ENCODE measurements around the gene SEMA4A.
A peak's percentile ranks its signal among the peaks of the same experiment; 100 is the strongest.
"Not testable (repeated sequence)": the region's sequence is repeated elsewhere in the genome, so short reads cannot be mapped to it uniquely, and the experiment has no call there.

SEMA4A gene

DNA sequence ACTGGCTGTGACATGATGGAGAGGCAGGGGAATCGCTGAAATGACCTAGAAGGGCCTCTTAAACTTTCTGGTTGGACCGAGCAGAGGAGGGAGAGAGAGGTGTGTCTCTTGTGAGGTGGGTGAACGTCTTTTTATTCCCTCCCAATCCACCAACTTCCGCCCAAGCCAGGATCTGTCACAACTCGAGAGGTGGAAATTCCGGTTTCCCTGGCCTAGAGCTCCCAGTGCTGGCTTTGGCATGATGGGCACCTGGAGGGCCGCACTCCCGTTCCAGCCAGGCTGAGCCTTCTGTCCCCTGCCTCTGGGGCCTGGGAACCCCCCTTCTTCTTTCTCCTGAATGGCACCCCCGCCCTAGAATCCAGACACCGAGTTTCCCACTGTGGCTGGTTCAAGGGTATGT, at the start of gene SEMA4A:
SEMA4A (plus strand) TSS at position 224 of the 400 bp plus-strand sequence. CDS start 994 bp downstream, outside the sequence.
- no peak for DNase-seq (ENCODE audit: low read depth)

DNA sequence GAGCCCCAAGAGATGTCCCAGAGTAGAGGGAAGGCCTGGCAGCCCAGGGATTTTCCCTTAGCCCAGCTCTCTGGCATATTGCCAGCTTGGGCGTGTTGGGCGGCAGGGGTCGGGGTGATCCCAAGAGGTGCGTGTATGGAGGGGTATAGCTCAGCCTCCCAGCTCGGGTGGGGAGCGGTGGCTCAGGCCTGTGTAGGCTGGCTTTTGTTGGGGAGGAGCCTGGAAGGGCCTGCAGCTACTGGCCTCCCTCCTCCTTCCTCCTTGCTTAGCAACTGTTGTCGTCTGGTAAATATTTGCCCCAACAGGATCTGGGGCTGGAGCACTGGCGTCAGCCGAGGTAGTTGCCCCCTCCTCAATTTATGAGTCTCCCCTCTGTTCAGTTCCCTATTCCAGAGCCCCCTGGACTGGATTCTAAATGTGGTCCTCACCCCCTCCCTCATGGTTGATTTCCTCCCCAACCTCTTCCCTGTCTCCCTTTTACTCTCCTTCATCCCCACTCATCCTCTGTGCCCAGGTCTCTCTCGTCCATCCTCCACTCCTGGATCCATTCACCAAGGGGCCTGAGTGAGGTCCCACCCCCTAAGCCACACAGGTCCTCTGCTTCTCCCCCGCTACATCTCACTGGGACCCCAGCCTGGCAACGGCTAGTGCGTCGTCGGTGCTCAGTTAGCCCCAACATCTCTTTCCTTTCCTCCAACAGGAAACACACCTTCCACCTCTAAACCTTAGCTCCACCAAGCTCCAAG, 49.1 kb upstream of the SEMA4A start:
- peak; percentile 91 for DNase-seq (ENCODE audit: low read depth)

GRCh38 chr1:156104861-156105832, 48.2 kb upstream of the SEMA4A start:
- DNase-seq (ENCODE audit: low read depth) = peak; percentile 78

- peak; percentile 75 for DNase-seq (ENCODE audit: low read depth)
Measured at GRCh38 chr1:156106624-156107488, 46.5 kb upstream of the SEMA4A start.

- DNase-seq (ENCODE audit: low read depth) = no peak
Measured at GRCh38 chr1:156108057-156108456, 45.3 kb upstream of the SEMA4A start.

DNA sequence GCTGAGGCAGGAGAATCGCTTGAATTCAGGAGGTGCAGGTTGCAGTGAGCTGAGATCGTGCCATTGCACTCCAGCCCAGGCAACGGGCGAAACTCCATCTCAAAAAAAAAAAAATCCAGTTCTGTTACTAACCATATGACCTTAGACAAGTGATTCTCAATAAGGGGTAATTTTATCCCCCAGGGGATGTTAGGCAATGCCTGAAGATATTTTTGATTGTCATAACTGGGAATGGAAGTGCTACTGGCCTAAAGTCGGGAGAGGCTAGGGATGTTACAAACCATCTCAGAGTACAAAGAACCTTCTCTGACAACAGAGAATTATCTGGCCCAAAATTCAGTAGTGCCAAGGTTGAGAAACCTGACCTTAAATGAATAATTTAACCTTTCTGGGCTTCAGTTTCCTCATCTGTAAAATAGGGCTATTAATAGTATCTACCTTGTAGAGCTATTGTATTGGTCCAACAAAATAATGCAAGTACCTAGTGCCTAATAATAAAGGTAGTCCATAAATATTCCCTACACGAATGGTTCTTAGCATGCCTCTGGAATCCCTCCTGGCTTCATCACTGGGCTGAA, 44.6 kb upstream of the SEMA4A start:
- no peak for DNase-seq (ENCODE audit: low read depth)

GRCh38 chr1:156110252-156110651, 43.1 kb upstream of the SEMA4A start:
- no peak for DNase-seq (ENCODE audit: low read depth)

DNA sequence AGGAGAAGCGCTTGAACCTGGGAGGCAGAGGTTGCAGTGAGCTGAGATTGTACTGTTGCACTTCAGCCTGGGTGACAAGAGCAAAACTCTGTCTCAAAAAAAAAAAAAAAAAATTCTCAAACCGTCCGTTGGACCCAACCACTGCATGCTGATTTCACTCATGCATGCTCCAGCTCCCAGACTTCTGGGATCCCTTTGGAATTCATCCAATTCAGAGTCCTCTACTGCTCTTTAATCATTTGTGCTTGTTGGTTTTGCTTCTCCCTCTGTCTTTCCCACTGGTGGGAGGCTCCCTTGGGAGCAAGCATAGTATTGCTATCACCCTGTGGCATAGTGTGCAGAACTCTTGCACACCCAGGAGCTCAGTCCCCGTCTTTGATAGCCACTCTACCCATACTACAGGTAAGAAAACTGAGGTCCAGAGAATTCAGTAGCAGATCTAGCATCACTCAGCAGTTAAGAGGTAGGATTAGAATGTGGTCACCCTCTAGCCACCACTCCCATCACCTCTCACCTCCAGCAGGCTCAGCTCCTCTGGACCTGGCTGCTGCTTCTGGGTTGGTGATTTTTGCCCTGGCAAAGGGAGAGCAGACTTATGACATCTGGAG, 41.9 kb upstream of the SEMA4A start:
- no peak for DNase-seq (ENCODE audit: low read depth)

DNA sequence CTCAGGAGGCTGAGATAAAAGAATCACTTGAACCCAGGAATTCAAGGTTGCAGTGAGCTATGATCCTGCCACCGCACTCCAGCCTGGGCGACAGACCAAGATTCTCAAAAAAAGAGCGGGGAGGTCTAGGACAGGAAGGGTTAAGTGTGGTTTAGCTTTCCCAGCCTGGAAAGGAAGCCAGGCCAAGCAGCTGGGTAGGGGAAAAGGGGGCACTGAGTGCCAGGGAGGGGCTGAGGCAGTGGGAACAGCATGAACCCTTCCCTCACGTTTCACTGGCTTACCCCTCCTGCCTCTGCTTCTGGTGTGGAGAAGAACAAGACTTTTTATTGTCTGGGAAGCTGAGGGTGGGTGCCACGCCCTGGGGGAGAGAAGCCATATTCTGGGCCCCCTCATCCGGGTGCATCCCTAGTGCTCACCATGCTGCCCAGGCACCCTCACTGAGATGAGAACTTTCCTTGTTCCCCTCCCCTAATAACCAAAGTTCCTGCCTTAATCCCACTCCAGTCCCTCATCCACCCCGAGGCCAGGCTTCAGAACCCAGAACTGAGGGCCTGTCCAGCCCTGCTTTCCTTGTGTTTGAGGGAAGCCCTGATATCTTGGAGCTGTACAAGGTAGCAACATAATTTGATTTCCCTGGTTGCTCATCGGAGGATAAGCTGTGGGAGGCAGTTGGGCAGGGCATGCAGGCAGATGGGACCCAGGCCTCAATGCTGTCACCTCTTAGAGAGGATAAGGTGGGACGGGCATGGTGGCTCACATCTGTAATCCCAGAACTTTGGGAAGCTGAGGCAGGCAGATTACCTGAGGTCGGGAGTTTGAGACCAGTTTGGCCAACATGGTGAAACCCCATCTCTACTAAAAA, 40.9 kb upstream of the SEMA4A start:
- DNase-seq (ENCODE audit: low read depth) = no peak

DNA sequence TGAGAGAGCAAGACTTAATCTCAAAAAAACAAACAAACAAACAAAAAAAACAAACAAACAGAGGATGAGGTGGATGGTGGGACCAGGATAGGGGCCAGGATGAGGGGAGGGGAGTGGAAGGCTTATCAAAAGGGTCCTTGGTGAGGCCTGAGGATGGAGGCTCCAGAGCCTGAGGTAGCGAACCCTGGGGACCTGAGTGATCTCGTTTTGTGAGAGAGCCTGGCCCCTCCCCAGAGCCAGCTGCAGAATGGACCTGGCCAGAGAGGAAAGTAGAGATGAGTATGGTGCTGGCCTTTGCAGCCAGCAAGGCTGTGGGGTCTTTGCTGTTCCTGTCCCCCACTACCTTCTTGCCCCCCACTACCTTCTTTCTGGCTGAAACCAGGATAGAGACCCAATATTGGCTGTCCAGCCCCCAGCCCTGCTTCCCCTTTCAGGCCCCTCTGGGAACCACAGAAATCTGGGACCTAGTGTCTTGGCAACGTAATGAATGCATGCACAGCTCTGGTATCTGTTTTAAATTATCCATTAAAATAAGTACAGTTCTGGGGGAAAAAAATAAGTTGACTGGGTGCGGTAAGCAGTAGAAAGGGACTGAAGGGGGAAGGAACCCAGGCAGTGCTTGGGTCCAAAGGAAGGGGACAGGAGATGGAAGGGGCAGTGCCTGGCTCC, 40.0 kb upstream of the SEMA4A start:
- DNase-seq (ENCODE audit: low read depth) = peak; percentile 56

GRCh38 chr1:156114101-156114918, 39.1 kb upstream of the SEMA4A start, which contains the start of gene LMNA:
Gene LMNA, plus strand, starts transcription at chr1:156114711. Its CDS starts 208 bp downstream, at chr1:156114919.
- DNase-seq (ENCODE audit: low read depth) = peak; percentile 97

DNA sequence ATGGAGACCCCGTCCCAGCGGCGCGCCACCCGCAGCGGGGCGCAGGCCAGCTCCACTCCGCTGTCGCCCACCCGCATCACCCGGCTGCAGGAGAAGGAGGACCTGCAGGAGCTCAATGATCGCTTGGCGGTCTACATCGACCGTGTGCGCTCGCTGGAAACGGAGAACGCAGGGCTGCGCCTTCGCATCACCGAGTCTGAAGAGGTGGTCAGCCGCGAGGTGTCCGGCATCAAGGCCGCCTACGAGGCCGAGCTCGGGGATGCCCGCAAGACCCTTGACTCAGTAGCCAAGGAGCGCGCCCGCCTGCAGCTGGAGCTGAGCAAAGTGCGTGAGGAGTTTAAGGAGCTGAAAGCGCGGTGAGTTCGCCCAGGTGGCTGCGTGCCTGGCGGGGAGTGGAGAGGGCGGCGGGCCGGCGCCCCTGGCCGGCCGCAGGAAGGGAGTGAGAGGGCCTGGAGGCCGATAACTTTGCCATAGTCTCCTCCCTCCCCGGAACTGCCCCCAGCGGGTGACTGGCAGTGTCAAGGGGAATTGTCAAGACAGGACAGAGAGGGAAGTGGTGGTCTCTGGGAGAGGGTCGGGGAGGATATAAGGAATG, 38.4 kb upstream of the SEMA4A start:
- DNase-seq (ENCODE audit: low read depth) = peak; percentile 43

DNA sequence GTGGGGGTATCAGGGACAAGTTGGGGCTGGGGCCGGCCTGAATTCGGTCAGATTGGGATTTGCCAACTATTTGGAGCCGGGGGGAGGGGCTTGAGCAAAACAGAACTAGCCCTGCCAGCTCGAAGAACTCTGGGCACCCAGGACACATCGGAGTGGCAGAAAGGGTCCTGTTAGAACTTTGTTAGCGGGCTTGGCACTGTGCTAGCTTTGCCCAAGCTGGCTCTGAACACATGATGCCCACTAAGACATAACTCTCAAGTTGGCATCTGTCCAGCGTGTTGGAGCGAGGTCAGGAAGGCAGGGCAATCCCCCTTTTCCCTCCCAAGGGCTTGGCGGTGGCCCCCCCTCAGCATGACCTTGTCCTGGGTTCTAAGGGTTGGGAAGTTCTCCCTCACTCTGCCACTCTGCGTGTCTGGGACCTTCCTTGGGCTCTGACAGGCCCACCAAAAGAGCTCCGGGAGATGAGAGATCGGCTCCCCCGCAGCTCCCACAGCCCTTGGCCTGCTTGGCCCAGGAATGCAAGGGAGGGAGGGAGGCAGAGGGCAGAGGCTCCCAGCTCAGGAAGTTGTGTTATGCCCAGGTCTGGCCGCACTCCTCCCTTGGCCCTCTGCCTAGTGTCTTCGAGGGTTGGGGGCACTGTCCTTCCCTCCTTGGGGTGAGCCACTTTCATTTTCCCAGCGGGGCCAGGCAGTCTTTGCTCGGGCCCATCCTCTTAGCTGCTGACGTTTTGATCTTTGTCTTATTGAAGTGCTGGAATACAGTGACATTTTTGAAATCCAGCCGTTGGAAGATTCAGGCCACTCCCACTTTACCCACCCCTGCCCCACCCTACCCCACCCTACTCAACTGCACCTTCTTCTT, 37.6 kb upstream of the SEMA4A start:
- DNase-seq (ENCODE audit: low read depth) = peak; percentile 77

- not testable (repeated sequence) for DNase-seq (ENCODE audit: low read depth)
Measured at GRCh38 chr1:156116731-156117130, 36.7 kb upstream of the SEMA4A start.

DNA sequence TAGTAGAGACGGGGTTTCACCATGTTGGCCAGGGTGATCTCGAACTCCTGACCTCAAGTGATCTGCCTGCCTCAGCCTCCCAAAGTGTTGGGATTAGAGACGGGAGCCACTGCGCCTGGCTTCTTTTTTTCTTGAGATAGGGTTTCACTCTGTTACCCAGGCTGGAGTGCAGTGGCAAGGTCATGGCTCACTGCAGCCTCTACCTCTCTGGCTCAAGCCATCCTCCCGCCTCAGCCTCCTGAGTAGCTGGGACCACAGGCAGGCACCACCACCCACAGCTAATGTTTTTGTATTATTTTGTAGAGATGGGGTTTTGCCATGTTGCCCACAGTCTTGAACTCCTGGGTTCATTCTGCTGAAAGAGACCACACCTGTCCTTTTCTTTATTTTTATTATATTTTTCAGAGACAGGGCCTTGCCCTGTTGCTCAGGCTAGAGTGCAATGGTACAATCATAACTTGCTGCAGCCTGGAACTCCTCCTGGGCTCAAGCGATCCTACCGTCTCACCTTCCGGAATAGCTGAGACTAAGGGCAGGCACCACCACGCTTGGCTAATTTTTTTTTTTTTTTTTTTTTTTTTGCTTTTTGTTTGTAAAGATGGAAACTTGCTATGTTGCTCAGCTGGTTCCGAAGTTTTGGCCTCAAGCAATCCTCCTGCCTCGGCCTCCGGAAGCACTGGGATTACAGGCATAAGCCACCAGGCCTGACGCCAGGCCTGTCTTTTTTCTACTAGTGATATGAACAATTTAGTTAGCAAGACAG, 35.8 kb upstream of the SEMA4A start:
- peak; percentile 44 for DNase-seq (ENCODE audit: low read depth)

GRCh38 chr1:156118177-156118868, 35.1 kb upstream of the SEMA4A start:
- peak; percentile 62 for DNase-seq (ENCODE audit: low read depth)
